Activated CD4-positive, alpha-beta T cell treated with anti-CD3 and anti-CD28 coated beads, Interleukin-2, amount 50 U/mL, for 16 hours (primary cell): ENCODE results near the gene TRIM13.
A peak's percentile ranks its signal among the peaks of the same experiment; 100 is the strongest.
"Not testable (repeated sequence)": the region's sequence is repeated elsewhere in the genome, so short reads cannot be mapped to it uniquely, and the experiment has no call there.

ENCODE experiments used
- DNase-seq: peaks from one replicate; pipeline ENCODE4 v3.0.0-alpha.2; 2020

Gene TRIM13, protein sequence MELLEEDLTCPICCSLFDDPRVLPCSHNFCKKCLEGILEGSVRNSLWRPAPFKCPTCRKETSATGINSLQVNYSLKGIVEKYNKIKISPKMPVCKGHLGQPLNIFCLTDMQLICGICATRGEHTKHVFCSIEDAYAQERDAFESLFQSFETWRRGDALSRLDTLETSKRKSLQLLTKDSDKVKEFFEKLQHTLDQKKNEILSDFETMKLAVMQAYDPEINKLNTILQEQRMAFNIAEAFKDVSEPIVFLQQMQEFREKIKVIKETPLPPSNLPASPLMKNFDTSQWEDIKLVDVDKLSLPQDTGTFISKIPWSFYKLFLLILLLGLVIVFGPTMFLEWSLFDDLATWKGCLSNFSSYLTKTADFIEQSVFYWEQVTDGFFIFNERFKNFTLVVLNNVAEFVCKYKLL

GRCh38 chr13:49996951-49997895 is at the start of gene TRIM13:
Gene TRIM13, plus strand, starts transcription at chr13:49997042. Its CDS starts 14,899 bp downstream, at chr13:50011941.
- peak; percentile 83 for DNase-seq

GRCh38 chr13:49948777-49949270 is 48.0 kb upstream of the TRIM13 start:
- DNase-seq, result not testable (repeated sequence)

DNA sequence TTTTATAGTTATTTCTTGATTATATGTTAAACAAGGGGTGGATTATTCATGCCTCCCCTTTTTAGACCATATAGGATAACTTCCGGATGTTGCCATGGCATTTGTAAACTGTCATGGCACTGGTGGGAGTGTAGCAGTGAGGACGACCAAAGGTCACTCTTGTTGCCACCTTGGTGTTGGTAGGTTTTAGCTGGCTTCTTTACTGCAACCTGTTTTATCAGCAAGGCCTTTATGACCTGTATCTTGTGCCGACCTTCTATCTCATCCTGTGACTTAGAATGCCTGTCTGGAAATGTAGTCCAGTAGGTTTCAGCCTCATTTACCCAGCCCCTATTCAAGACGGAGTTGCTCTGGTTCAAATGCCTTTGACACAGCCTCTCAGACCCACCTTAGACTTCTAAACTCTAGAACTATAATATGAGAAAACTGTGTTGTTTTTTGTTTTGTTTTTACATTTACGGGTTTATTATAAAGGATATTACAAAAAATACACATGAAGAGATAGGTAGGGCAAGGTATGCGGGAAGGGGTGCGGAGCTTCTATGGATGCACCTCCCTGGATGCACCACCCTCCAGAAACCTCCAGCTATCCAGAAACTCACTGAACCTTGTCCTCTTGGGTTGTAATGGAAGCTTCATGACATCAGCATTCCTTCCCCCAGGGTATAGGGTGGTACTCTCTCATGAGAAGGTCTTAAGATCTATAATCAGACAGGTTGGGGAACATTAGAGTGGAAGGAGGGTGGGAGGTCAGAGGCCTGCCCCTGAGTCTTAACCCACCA is 44.9 kb upstream of the TRIM13 start:
- no peak for DNase-seq

DNA sequence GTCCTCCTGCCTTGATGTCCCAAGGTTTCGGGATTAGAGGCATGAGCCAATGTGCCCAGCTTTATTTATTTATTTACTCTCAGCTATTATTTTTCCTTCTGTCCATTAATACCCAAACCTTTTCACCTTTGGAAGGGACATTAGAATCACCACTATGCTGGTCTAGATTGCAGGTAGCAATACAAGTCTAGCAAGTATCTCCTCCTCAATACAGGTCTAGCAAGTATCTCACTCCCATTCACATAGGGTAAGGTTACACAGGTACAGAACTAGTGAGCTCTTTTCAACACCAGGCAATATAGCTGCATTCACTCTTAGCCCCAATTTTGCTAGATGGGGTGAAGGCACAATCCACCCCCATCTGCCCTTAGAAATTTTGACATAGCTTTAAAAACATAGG is 43.3 kb upstream of the TRIM13 start:
- no peak for DNase-seq

GRCh38 chr13:49954674-49955455 is 42.0 kb upstream of the TRIM13 start:
- DNase-seq, result no peak

- no peak for DNase-seq
These were observed 40.7 kb upstream of the TRIM13 start for GRCh38 chr13:49956131-49956530.

DNA sequence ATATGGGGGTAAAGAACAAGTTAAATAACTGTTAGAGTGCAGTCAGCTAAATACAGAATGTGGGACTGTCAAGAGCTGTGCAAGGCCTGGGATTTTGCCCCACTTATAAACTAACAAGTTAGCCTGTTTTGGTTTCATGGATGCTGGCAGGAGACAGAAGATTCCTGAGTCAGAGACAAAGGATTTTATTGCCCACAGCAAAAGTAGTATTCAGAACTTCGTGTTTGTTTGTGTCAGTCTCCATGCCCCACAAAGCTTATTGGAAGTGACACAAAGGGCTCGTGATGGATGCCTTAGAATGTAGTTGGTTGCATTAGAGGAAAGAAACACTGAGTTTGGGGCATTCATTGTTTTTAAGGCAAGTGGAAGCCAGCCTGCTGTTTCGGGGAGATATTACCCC is 38.5 kb upstream of the TRIM13 start:
- no peak for DNase-seq

DNA sequence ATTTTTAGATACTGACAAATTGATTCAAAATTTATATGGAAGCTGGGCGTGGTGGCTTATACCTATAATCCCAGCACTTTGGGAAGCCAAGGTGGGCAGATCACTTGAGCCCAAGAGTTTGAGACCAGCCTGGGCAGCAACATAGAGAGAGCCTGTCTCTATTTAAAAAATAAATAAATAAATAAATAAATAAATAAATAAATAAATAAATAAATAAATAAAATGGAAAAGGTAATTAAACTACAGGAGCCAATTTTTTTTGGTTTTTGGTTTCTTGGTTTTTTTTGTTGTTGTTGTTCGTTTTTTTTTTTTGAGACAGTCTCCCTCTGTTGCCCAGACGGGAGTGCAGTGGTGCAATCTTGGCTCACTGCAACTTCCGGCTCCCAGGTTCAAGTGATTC is 29.4 kb upstream of the TRIM13 start:
- no peak for DNase-seq

DNA sequence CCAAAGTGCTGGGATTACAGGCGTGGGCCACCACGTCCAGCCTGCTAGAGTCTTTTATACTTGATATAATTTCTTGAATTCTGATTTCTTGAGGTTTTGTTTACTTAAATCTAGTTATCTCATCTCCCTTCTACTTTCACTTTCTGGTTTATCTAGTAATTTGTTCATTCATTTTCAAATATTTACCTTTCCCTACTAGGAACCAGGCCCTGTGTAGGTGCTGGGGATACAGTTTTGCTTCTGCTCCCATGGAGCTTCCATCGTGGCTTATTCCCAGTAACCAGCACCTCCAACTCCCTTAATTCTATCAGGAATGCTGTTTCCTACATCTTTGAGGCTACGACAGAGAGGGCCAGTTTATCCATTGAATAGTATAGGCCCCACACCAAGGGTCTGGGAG is 24.1 kb upstream of the TRIM13 start:
- no peak for DNase-seq

DNA sequence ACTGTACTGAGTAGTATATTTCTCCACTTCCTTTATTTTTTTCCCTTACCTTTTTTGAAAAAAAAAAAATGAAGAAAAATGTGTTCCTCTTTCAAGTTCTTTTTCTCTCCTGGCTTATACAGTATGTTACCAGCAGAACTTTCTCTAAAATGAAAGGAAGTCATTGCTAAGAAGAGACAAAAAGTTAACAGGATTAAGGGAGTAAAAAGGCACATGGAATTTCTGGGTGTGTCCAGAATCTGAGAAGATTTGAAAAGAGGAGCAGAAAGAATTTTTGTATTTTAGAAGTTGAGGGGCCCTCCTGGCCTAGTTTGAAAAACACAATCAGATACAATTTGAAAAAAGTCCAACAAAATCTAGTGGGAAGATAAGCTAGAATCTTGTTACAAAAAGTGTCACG is 21.0 kb upstream of the TRIM13 start:
- DNase-seq, result no peak

DNA sequence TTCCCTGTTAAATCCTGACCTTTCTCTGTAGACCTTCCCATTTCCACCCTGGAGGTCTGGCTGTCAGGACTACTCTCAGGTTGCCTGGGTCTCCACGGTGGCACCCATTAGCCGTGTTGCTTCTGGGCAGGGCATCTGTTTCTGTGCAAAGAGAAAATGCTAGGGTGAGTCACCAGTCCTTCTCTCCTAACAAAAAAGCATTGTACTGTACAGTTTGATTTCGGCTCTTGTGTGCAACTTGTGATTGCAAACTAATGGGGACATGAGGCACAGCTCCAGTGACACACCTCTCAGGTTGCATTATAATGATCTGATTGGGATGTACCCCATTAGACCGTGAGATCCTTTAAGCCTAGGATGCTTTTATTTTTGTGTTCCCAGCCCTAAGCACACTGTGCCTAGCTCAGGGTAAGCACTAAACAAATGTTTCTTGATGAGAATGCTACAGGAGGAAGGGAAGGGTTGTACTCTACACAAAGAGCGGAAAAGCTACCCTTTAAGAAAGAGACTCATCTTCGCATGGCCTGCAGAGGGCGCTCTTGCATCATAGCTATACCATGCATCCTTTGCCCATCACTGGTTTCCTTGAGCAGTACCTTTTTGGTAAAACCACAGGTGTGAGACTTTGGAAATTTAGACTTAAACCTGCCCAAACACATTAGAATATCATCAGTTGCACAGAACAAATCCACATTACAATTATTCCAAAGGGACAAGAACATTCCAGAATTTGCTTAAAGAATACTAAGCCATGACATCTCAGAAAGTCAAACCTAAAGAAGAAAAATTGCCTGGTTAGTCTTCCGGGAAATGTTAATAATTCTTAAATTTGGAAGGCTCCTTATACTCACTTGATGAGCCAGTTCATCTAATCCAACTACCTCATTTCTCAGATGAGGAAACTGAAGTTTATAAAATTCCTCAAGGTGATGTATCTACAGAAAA is 20.3 kb upstream of the TRIM13 start:
- DNase-seq, result peak; percentile 66

GRCh38 chr13:49977992-49978391 is 18.9 kb upstream of the TRIM13 start:
- no peak for DNase-seq

- no peak for DNase-seq
These were observed 16.6 kb upstream of the TRIM13 start for GRCh38 chr13:49980266-49980665.

DNA sequence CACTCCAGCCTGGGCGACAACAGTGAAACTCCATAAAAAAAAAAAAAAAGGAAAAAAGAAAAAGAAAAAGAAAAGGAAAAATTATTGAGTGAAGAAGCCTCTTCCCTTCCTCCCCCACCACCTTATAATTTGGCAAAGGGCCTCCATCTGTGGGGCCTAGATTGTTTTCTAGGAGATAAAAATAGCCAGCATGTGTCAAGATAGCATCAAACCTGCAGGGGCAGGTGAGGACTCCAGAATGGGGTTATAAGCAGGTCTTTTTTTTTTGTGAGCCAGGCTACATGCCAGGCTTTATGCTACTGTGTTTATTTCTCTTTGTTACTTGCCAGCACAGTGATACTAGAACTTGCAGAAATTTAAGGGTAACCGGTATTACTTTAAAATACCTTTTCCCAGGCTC is 11.7 kb upstream of the TRIM13 start:
- DNase-seq, result no peak

- DNase-seq, result no peak
These were observed 10.4 kb upstream of the TRIM13 start for GRCh38 chr13:49986471-49986870.

GRCh38 chr13:49990612-49991011 is 6.2 kb upstream of the TRIM13 start:
- DNase-seq, result not testable (repeated sequence)

- no peak for DNase-seq
These were observed 3.7 kb upstream of the TRIM13 start for GRCh38 chr13:49993111-49993510.

- DNase-seq, result no peak
These were observed 3.2 kb upstream of the TRIM13 start for GRCh38 chr13:49993666-49994065.

DNA sequence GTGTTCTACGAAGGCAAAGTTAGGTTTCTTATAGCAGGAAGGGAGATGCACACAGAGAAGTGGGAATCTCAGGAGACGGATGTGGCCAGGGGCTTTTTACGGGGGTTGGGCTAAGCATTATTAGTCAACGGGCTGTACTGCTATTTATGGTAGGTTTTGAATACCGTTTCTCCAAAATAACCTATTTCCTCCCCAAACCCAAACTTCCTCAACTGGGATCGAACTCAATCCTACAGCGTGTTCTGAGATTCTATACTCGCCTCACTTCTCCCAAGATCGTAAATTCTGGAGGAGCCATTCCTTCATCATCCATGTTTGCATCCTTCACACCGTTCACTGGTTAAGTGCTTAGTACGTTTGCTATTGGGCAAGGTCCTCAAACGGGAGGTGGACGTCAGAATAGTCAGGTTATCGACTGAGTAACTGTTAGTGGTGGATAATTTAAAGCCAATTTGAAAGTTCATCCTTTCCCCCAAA is 1.2 kb upstream of the TRIM13 start:
- DNase-seq, result no peak

GRCh38 chr13:49996161-49996915 is 504 bp upstream of the TRIM13 start:
- peak; percentile 89 for DNase-seq
